Common myeloid progenitor, CD34-positive (primary cell): Measurements from ENCODE around the gene OR6C74. TPM values are rescaled to one million over a fixed set of nuclear protein-coding genes. Genes with fewer than 3 reads are reported as not detected.

Experiments
- CTCF ChIA-PET: fragments of 350-600 bp; sonication (Branson Sonifier 250); formaldehyde crosslinking; loops from one replicate; lab custom pipeline; 2021; ENCODE audit warnings: antibody characterized with exemption; lab: Charles Lee
- POLR2A ChIA-PET: fragments of 350-600 bp; sonication (Branson Sonifier 250); formaldehyde crosslinking; loops from one replicate; lab custom pipeline; 2021; ENCODE audit warnings: antibody characterized with exemption; lab: Charles Lee
- DNase-seq, 3 donors: peaks; one replicate each; pipeline versions ENCODE4 v3.0.0 to v3.0.0-alpha.2; 2013
- H3K27ac ChIP-seq, 2 experiments: 1 replicate in 1 of 2; 2 replicates in 1 of 2; pipeline ENCODE4 v1.7.0; 2013; ENCODE audit warnings: inconsistent platforms in 2 of 2, low read length in 2 of 2, mild to moderate bottlenecking in 2 of 2, low read depth in 1 of 2, moderate library complexity in 1 of 2; ENCODE audit not compliant: severe bottlenecking in 2 of 2, insufficient read depth in 1 of 2, poor library complexity in 1 of 2
- H3K27me3 ChIP-seq, 5 experiments: replicated peaks in 2 of 5; 1 replicate in 3 of 5; 2 replicates in 2 of 5; pipeline versions ENCODE4 v1.6.1 to v1.7.0; 2013; ENCODE audit warnings: low read length in 4 of 5, mild to moderate bottlenecking in 2 of 5, moderate library complexity in 2 of 5, inconsistent platforms in 1 of 5; ENCODE audit not compliant: insufficient read depth in 5 of 5, control insufficient read depth in 4 of 5
- H3K36me3 ChIP-seq, 4 experiments: 1 replicate in 2 of 4; 2 replicates in 2 of 4; pipeline versions ENCODE4 v1.6.1 to v1.7.0; 2013; ENCODE audit warnings: low read length in 3 of 4, control low read depth in 1 of 4, mild to moderate bottlenecking in 1 of 4; ENCODE audit not compliant: control insufficient read depth in 4 of 4, insufficient read depth in 4 of 4
- H3K4me1 ChIP-seq, 4 experiments: 1 replicate in 3 of 4; 2 replicates in 1 of 4; pipeline versions ENCODE4 v1.6.1 to v1.7.1; 2013; ENCODE audit warnings: low read length in 3 of 4, mild to moderate bottlenecking in 3 of 4, control low read depth in 1 of 4, inconsistent platforms in 1 of 4, moderate library complexity in 1 of 4; ENCODE audit not compliant: control insufficient read depth in 4 of 4, insufficient read depth in 4 of 4; ENCODE audit errors: control extremely low read depth in 1 of 4
- H3K4me3 ChIP-seq, 7 experiments: 1 replicate in 4 of 7; 2 replicates in 3 of 7; pipeline versions ENCODE4 v1.5.1 to v1.7.0; 2013; ENCODE audit warnings: mild to moderate bottlenecking in 7 of 7, low read length in 6 of 7, moderate library complexity in 6 of 7, inconsistent platforms in 2 of 7, low read depth in 2 of 7, control low read depth in 1 of 7; ENCODE audit not compliant: insufficient read depth in 4 of 7, control insufficient read depth in 1 of 7; ENCODE audit errors: extremely low read depth in 1 of 7
- H3K9me3 ChIP-seq, 5 experiments: 1 replicate in 4 of 5; 2 replicates in 1 of 5; pipeline versions ENCODE4 v1.6.1 to v1.7.1; 2013; ENCODE audit warnings: low read length in 4 of 5, mild to moderate bottlenecking in 2 of 5, inconsistent platforms in 1 of 5, low read depth in 1 of 5, moderate library complexity in 1 of 5; ENCODE audit not compliant: control insufficient read depth in 4 of 5, insufficient read depth in 2 of 5; ENCODE audit errors: control extremely low read depth in 1 of 5
- WGBS: methylation state at CpG from one replicate; pipeline ENCODE4 v1.1.5; 2013; ENCODE audit not compliant: insufficient coverage; 5-methylcytosine and 5-hydroxymethylcytosine counted together
- polyA plus RNA-seq: library from polyadenylated mRNA; unstranded; fragments of 120-200 nt; gene quantifications from one replicate; pipeline ENCODE4 v1.2.1, GENCODE V29; 2013

Gene OR6C74
- polyA plus RNA-seq = not detected

DNA sequence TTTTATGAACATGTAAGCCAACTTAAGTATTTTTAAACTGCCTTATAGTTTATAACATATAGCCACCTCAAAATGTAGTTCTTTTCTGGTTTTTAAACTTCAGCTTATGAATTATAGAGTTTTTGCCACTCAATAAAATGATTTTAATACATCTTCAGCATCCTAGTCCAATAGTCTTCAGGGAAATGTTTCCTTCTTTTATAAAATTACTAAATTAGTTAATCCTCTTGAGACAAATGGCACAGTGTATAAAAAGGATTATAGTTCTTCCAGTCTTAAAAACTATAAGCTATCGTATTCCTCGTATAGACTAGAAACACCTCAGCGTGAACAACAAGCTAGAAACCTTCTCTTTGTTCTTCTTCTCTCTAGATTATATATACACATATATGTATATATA is at the start of gene OR6C74:
TSS of gene OR6C74 (plus strand) at position 301 of the 400 bp plus-strand sequence. CDS start 2,679 bp downstream, outside the sequence.
- no peak for DNase-seq
- Histone ChIP-seq H3K9me3 (no peaks in the 10 kb centered on the region), H3K27me3 (peaks cover 0 to 7% (median 0%) of the 10 kb centered on the region in 5 experiments), H3K4me3 (no peak within 1 kb of the TSS), H3K4me1 (no peaks in the 10 kb centered on the region), H3K36me3 (no peaks in the 10 kb centered on the region), H3K27ac (no peak within 1 kb of the TSS)
- CTCF ChIA-PET = no interaction called here
- WGBS = no CpG with 5 or more reads among the region's 3 CpGs
- POLR2A ChIA-PET = no interaction called here

- no peaks in the 10 kb centered on the region for H3K9me3 ChIP-seq
- peaks cover 0 to 5% (median 0%) of the 10 kb centered on the region in 5 experiments for H3K27me3 ChIP-seq
- H3K4me3 ChIP-seq = no peak within 1 kb of the TSS
- no peak within 1 kb of the TSS for H3K27ac ChIP-seq
- POLR2A ChIA-PET = no interaction called here
- 93% methylated on average over 1 of the region's 2 CpGs for WGBS
- H3K36me3 ChIP-seq = no peaks in the 10 kb centered on the region
- no peak for DNase-seq
- no peaks in the 10 kb centered on the region for H3K4me1 ChIP-seq
- CTCF ChIA-PET = no interaction called here
Measured at GRCh38 chr12:55220725-55221124, 23.7 kb upstream of the OR6C74 start, which contains the start of gene OR10A7. TSS of gene OR10A7 (plus strand) at chr12:55221025. CDS start at chr12:55221025, 0 bp downstream.

GRCh38 chr12:55226523-55226922 is 17.9 kb upstream of the OR6C74 start:
- POLR2A ChIA-PET = no interaction called here

GRCh38 chr12:55227643-55228042 is 16.8 kb upstream of the OR6C74 start:
- peaks cover 0 to 6% (median 1%) of the 10 kb centered on the region in 5 experiments for H3K27me3 ChIP-seq
- H3K4me1 ChIP-seq = no peaks in the 10 kb centered on the region
- POLR2A ChIA-PET = no interaction called here
- no peak overlapping the region for H3K4me3 ChIP-seq
- no peak for DNase-seq
- H3K36me3 ChIP-seq = no peaks in the 10 kb centered on the region
- H3K27ac ChIP-seq = no peak overlapping the region
- CTCF ChIA-PET = no interaction called here
- 50% methylated on average over 1 of the region's 3 CpGs for WGBS
- no peaks in the 10 kb centered on the region for H3K9me3 ChIP-seq

More at GRCh38 chr12:55226523-55226922, 17.9 kb upstream of the OR6C74 start:
- WGBS = no CpG with 5 or more reads among the region's 1 CpG
- peaks cover 0 to 6% (median 2%) of the 10 kb centered on the region in 5 experiments for H3K27me3 ChIP-seq
- DNase-seq = no peak
- H3K4me1 ChIP-seq = no peaks in the 10 kb centered on the region
- no peaks in the 10 kb centered on the region for H3K9me3 ChIP-seq
- H3K27ac ChIP-seq = no peak overlapping the region
- CTCF ChIA-PET = no interaction called here
- H3K36me3 ChIP-seq = no peaks in the 10 kb centered on the region
- no peak overlapping the region for H3K4me3 ChIP-seq

GRCh38 chr12:55246159-55246558 is 1.8 kb downstream of the OR6C74 start:
- peaks cover 0 to 8% (median 0%) of the 10 kb centered on the region in 5 experiments for H3K27me3 ChIP-seq
- no peak overlapping the region for H3K27ac ChIP-seq
- H3K4me3 ChIP-seq = no peak overlapping the region
- no peak for DNase-seq
- no peaks in the 10 kb centered on the region for H3K4me1 ChIP-seq
- POLR2A ChIA-PET = no interaction called here
- H3K9me3 ChIP-seq = no peaks in the 10 kb centered on the region
- 80% methylated on average over 1 of the region's 1 CpG for WGBS
- no peaks in the 10 kb centered on the region for H3K36me3 ChIP-seq
- CTCF ChIA-PET = no interaction called here

DNA sequence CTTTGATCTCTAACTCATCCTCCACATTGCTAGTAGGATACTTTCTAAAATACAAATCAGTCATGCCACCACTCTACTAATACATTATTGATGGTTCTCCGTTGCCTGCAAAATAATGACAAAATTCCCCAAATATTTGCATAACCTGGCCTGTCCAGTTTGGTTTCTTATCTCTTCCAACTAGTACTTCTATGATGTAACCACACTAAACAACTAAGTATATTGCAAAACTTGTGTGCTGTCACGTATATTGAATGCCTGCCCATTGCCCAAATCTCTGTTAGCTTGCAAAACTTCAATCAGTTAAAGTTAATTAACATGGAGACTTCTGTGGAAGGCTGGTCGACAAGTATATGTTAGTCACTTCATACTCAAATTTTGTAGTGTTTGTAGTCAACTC is 6.5 kb downstream of the OR6C74 start:
- DNase-seq = no peak
- Histone ChIP-seq H3K9me3 (no peaks in the 10 kb centered on the region), H3K27me3 (peaks cover 0 to 15% (median 0%) of the 10 kb centered on the region in 5 experiments), H3K27ac (no peak overlapping the region), H3K4me1 (no peaks in the 10 kb centered on the region), H3K36me3 (no peaks in the 10 kb centered on the region), H3K4me3 (no peak overlapping the region)
- 100% methylated on average over 2 of the region's 3 CpGs for WGBS
- POLR2A ChIA-PET = no interaction called here
- CTCF ChIA-PET = no interaction called here

- POLR2A ChIA-PET = no interaction called here
- H3K27me3 ChIP-seq = peaks cover 0 to 11% (median 0%) of the 10 kb centered on the region in 5 experiments
- H3K4me3 ChIP-seq = no peak overlapping the region
- H3K4me1 ChIP-seq = no peaks in the 10 kb centered on the region
- CTCF ChIA-PET = interaction anchor here (1.3 kb wide), 1 partner anchor 9 kb away, joined by 3 read pairs; no protein-coding TSS in a partner anchor
- H3K36me3 ChIP-seq = no peaks in the 10 kb centered on the region
- no peaks in the 10 kb centered on the region for H3K9me3 ChIP-seq
- DNase-seq = no peak
- no peak overlapping the region for H3K27ac ChIP-seq
Measured at GRCh38 chr12:55253281-55253680, 8.9 kb downstream of the OR6C74 start.
